HG03457 (cell line): ENCODE results near the gene RACK1.

Source experiments
- ATAC-seq: cut with Tn5 transposase; IDR thresholded peaks from one replicate; pipeline ENCODE4 v1.9.1; 2021; ENCODE audit warnings: moderate number of reproducible peaks; ENCODE audit not compliant: unreplicated experiment

Gene RACK1

DNA sequence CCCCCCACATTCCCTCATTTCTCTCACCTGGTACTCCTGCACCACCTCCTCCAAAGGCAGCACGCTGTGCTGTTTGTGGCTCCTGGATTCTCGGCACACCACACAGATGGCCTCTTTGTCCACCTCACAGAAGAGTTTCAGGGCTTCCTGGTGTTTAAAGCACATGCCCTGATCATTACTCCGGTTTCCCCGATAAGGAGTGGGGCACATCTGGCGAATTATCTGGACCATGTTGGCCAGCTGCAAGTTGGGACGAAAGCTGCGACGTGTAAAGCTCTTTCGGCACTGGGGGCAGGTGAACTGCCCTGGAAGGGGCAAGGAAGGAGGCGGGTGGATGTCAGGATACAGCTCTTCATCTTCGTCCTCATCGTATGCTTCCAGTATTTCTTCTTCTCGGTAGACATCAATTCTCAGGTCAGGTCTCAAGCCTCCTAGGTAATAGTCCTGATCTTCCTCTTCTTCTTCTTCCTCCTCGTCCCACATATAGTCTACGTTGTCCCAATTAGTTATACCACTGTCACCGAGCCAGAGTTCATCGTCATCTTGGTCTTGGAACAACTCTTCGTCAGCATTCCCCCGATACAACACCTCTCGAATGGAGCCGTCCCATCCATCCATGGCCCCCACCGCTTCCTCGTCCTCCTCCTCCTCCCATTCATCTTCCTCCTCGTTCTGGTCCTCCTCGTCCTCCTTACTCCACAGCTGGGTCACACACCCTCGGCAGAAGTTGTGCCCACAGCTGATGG is 16.4 kb upstream of the RACK1 start:
- no peak for ATAC-seq

DNA sequence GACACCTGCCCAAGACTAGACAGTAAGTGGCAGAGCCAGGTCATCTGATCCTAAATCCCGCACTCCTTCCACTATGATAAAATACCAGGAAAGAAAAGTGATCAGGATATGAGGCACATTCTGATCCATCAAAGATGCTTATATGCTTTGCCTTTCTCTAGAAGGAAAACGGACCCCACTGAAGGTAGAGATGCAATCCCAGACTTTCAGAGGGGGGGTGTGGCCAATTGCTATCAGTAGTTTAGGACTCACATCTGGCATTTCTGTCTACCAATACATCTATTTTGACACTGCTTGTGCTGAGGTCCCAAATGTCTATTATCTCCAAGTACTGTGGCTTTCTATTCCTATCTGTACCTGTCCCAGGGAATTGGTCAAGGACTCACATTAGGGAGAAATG is 15.6 kb upstream of the RACK1 start:
- no peak for ATAC-seq

DNA sequence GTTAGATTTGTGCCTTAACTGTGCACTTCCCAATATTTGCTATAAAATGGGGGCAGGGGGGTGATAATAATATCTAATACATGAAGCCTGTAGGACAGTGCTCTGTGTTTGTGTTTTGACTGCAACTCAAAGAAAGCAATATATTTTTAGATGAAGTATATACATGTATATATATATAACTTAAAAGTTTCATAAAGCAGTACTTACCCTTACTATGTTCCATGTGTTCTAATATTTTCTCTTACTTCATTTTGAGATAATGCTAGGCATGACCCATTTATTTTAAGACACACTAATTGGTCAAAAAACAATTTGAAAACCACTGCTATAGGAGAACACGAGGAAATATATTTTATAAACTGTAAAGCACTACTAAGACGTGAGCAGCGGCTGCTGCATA is 14.9 kb upstream of the RACK1 start:
- no peak for ATAC-seq

DNA sequence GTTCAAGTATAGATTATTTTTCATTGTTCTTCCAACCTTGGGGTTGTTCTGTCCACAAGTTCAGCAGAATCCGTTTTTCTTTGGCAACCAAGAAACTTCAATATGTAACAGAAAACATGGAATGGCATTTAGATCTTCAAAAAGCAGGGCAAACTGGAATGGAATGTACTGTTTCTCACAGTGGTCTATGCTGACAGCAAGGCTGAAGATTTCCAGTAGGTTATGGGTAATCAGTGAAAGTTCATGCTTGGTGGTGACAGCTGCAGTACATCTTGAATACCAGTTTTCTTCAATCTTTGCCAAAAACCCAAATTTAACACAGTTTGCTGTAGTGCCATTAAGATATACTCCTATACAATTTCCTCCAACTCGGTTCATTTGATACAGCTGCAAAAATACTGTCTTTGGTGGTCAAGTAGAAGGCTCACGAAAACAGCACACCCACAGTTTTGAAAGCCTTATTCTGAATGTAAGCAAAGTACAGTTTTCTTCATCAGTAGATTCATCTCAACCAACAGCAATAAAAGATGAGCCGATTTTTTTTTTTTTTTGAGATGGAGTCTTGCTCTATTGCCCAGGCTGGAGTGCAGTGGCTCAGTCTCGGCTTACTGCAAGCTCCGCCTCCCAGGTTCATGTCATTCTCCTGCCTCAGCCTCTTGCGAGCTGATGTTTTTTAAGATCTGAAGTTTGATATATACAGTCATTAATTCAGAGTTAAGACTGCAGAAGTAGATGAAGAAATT is 12.3 kb upstream of the RACK1 start:
- ATAC-seq: no peak

DNA sequence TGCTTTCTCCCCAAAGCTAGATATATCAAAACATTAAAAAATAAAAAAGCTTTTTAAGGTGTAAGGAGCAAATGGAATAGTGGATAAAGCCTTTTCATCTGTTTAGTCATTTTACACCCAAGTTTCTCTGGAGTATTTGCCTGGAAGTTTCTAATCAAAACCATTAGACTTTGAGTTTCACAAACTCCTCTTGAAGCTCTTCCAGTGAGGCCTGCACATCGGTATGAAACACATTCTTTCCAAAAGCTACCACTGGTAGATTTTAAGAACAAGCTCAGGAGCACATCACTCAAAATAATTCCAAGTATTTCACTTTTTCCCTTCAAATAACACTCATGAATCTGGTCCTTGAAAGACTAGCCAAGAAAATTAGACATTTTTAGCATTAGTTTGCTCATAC is 11.6 kb upstream of the RACK1 start:
- no peak for ATAC-seq

DNA sequence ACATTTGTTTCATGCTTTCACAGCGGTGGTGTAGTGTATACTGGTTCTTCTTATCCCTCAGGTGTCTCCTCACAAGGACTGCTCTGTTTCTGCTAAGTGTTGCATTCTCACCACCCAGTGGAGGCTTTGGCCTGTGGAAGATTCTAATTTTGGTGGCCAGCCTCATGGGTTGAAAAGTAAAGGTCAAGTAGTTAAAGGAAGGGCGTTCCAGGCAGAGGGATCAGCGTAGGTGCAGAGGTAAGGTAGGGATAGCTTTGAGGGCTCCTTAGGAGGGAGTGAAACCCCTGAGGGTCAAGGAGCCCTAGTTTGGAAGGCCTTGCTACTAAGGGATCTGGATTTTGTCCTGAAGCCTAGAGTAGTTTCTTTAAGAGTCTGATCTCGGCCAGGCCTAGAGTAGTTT is 4.6 kb upstream of the RACK1 start:
- ATAC-seq: no peak

DNA sequence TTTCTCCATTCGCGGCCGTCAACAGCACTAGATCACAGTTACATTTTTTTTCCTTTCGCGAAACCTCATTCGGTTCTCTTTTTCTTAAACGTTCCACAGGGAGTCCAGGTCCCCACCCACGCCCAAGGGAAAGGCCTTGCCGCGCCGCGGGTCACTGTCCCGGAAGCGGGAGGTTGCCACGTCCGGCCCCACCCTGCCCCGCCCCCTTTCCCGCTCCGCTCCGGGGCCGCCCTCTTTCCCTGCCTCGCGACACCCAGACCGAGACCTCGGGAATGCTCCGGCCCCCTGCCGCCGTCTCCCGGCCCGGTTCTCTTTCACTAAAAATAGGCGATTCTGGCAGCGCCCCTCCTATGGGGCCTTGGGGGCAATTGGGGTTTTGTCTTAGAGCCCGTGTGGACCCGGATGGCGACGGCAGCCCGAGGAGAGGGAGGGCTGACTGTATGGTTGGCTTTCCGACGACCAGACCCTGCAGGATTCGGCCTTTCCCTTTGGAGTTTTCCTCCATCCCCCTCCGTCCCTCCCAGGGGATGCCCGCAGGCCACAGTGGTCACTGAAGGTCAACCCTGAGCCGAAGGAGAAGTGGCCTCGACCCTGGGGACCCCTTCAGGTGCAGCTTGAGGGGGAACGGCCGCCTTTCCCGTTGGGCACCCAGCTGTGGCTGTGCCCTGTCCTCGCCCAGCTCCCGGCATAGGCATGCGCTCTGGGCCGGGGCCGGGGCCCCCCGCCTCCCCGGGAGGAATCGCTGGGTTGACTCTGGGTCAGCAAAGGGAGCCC is 2.8 kb upstream of the RACK1 start:
- no peak for ATAC-seq

DNA sequence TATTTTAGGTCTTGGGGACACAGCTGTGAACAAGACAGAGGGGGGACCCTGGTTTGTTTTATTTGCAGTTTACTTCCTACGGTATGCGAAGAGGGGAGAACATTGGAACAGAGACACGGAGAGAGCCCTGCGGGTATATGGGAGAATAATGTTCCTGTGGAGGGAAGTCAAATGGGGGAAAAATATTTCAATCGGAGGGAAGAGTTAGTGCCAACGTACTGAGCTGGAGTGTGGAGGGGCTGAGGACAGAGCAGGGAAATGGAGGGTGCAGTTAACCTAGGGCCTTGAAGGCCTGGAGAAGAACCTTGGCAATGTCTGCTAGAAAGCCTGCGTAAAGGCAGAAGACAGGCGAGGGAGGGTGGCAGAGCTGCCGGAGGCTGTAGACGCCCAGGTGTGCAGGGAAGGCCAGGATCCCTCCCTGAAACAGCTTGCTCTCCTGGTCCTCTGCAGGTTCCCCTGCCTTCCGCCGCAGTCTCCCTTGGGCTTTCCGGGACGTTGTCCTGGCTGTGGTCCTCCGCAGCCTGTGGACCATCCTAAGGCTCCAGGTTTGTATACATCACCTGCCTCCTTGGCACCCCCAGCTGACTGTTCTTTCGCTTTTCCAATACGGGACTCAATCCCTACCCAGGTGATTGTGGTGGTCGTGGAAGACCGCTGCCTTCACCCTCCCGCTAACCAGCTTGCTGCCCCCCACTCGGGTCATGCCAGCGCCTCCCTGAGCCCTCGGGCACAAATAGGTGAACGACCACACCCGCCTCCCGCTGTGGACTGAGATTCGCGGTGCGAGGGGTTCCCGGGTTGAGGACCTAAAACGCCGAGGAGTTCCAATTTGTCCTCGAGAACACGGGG is 1.9 kb upstream of the RACK1 start:
- ATAC-seq: no peak

DNA sequence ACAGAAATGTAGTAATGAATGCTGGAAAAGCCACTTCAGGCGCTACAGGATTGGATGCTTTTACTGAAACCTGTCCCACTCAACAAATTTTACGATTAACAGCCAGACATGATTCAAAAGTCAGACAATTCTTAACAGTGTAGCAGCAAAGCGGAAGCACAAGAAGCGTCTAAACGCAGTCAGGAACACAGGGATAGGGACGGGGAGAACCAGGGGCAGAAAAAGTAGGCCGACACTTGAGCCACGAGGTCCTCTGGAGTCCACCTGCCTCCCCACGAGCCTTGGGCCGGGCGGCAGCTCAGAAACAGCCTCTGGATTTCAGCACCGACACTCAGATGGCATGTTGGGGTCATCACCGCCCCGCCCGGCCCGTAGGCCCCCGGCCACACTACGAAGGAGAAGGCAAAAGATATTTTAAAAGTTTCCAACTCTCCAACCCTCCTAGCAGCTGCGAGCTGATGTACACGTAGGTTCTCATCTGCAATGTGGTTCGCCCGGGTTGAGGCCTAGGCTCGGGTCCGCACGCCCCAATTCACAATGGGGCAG is 615 bp downstream of the RACK1 start:
- no peak for ATAC-seq

DNA sequence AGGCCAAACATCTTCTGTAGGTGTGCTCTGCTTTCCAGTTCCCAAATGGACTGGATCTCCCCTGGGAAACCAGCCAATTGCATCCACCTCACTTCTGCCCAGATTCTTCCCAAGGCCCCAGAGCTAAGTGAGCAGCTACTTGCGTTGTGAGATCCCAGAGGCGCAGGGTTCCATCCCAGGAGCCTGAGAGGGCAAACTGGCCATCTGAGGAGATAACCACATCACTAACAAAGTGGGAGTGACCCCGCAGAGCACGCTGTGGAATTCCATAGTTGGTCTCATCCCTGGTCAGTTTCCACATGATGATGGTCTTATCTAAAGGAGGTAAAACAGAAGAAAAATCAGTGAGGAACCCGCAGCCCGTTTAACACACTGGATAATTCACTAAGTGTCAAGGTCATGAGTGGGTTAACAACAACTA is 1.7 kb downstream of the RACK1 start:
- ATAC-seq: no peak

DNA sequence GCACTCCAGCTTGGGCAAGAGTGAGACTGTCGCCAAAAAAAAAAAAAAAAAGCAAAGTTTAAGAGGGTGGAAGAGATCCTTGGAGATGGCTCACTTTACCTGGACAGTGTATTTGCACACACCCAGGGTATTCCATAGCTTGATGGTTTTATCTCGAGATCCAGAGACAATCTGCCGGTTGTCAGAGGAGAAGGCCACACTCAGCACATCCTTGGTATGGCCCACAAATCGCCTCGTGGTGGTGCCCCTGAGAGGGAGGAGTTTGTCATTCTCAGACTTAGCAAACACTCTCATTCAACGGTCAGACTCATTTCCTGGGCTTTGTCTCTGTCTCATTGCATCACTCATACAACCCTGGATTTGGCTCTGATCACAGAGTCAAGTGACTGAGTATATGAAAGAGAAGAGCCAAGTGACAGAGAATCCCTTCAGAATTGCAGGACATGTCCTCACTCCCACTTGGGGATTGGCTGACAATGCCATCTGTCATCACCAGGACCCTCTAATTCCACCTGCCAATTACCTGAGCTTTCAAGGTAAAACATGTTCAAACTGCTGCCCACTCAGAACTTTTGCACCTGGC is 2.2 kb downstream of the RACK1 start:
- ATAC-seq: no peak

DNA sequence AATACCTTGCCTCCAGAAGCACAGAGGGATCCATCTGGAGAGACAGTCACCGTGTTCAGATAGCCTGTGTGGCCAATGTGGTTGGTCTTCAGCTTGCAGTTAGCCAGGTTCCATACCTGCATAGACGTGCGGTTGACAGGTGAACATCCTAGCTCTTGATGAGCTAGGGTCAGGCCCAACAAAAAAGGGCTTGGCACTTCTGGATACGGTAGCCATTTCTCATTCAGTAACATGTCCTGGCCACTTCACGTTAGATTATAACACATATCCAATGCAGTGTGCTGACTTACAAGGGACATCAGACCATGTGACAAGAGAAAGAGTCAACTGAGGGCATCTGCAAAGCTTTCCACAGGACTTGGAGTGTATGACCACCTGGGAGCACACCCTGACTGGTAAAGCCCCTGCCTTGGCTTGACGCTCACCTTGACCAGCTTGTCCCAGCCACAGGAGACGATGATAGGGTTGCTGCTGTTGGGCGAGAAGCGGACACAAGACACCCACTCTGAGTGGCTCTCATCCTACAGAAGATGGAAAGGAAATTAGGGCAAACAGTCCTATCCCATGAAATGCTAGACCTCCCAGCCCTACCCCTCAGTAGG is 4.5 kb downstream of the RACK1 start:
- ATAC-seq: no peak

DNA sequence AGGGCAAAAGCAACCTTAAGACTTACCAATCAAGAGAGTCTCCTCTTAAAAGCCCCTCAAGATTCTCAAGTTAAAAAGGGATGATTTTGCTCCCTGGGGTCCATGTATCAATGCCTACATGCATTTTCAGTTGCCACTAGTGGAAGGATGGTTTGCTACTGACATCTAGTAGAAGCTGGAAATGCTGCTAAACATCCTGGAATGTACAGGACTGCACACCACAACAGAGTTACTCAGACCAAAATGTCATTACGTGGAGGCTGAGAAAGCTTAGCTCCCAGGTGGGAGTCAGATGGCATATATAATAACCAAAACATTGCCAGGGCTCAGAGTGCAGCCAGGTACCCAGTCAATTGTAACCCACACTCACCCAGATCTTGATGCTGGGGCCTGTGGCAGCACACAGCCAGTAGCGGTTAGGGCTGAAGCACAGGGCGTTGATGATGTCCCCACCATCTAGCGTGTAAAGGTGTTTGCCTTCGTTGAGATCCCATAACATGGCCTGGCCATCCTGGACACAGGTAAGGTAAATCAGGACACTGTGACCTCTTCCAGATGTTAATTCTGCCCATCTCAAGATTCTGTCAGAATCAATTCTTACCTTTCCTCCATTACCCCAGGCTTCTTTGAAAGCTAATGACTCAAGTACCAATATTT is 5.8 kb downstream of the RACK1 start:
- ATAC-seq: no peak

DNA sequence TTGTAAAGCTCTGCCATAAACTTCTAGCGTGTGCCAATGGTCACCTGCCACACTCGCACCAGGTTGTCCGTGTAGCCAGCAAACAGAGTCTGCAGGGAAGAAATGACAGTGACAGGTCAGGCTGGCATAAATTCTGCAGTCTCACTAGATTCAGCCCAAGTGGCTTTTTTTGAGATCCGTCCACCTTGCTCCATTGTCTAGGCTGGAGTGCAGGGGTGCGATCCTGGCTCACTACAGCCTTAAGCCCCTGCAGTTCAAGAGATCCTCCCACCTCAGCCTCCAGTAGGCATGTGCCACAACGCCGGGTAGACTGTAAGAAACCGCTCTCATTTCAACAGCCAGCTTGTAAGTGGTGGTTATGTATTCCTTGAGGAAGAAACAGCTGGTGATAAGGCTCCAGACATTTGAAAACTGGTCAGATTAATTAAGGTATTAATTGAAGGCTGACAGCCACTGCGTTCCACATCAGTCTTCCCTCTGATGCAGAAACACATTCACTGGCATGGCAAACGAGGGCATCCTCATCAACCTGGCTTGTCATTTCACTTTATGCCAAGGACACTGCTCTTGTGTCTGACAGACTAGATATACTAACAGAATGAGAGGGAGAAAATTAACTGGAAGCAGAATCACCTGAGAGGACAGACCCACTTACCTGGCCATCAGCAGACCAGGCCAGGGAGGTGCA is 6.6 kb downstream of the RACK1 start:
- ATAC-seq: no peak

DNA sequence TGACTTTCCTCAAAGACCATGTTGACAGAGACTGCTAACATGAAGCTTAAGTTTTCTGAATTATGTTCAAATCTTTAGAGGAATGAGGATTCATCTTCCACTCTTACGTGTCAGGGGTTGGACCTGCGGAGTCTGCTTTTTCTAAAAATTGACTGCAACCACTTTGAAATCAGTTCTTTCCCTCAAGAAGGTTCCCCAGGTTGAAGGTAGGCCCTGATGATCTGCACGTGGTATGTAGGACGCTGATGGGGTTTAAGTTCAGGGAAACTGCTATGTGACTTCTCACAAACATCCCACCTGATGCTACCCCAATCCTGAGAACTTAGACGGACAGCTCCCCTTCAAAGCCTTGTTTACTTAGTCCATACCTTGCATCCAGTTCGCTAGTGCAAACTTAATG is 7.2 kb downstream of the RACK1 start:
- no peak for ATAC-seq

DNA sequence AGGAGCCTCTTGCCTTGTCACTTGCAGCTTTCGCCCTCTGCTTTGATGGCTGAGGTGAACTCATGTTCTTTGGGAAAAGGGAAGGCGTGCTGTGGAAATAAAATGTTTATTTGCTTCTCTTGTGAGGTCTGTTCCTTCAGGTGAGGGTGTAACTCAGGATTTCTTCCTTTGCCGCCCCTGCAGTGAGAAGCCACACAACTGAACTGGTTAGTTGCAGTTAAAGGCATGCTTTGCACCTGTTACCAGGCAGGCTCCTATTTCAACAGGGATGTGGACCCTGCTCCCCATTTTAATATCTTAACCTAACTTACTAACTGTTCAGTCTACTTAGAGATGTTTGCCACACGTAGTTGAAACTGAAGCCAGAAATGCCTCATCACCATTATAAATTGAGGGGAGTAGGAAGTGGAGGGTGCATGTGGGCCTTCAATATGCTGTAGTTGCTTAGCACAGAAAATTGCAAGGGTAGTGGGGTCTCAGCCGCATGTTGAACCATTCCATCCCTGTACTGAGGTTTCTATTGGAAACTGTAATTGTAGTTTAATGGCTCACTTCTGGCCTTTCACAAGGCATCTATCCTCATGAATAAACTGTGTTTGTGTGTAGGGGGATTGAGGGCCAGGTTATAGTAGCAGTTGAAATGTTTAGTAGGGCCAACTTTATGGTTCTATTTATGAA is 7.9 kb downstream of the RACK1 start:
- ATAC-seq: no peak

DNA sequence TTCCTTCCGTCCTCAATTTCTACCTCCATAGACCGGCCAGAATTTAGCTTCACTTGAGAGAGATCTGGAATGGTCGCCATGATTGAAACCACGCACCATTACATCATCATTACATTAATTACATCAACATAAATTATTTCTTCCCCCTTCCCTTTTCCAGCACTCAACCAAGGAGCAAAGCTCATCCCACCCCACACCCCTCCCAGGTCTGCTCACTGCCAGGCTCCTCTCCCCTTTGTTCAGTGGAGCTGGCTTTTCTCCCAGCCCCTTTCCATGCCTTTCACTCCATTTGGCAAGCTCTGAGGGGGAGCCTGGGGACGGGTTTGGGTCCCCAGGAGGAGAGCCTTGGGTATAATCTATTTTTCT is 8.4 kb downstream of the RACK1 start:
- ATAC-seq: no peak
